Bladder microvascular endothelial cell (primary cell): ENCODE results near the gene CDHR5. TPM values are rescaled to one million over a fixed set of nuclear protein-coding genes. Genes with fewer than 3 reads are reported as not detected.

Experiments
- total RNA-seq: library from RNA; depleted of rRNA; stranded (reverse); fragments of >200 nt; gene quantifications from 2 replicates; pipeline ENCODE4 v1.2.3, GENCODE V29; 2014

Gene CDHR5, protein sequence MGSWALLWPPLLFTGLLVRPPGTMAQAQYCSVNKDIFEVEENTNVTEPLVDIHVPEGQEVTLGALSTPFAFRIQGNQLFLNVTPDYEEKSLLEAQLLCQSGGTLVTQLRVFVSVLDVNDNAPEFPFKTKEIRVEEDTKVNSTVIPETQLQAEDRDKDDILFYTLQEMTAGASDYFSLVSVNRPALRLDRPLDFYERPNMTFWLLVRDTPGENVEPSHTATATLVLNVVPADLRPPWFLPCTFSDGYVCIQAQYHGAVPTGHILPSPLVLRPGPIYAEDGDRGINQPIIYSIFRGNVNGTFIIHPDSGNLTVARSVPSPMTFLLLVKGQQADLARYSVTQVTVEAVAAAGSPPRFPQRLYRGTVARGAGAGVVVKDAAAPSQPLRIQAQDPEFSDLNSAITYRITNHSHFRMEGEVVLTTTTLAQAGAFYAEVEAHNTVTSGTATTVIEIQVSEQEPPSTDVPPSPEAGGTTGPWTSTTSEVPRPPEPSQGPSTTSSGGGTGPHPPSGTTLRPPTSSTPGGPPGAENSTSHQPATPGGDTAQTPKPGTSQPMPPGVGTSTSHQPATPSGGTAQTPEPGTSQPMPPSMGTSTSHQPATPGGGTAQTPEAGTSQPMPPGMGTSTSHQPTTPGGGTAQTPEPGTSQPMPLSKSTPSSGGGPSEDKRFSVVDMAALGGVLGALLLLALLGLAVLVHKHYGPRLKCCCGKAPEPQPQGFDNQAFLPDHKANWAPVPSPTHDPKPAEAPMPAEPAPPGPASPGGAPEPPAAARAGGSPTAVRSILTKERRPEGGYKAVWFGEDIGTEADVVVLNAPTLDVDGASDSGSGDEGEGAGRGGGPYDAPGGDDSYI
- total RNA-seq, result not detected in 2 replicates

DNA sequence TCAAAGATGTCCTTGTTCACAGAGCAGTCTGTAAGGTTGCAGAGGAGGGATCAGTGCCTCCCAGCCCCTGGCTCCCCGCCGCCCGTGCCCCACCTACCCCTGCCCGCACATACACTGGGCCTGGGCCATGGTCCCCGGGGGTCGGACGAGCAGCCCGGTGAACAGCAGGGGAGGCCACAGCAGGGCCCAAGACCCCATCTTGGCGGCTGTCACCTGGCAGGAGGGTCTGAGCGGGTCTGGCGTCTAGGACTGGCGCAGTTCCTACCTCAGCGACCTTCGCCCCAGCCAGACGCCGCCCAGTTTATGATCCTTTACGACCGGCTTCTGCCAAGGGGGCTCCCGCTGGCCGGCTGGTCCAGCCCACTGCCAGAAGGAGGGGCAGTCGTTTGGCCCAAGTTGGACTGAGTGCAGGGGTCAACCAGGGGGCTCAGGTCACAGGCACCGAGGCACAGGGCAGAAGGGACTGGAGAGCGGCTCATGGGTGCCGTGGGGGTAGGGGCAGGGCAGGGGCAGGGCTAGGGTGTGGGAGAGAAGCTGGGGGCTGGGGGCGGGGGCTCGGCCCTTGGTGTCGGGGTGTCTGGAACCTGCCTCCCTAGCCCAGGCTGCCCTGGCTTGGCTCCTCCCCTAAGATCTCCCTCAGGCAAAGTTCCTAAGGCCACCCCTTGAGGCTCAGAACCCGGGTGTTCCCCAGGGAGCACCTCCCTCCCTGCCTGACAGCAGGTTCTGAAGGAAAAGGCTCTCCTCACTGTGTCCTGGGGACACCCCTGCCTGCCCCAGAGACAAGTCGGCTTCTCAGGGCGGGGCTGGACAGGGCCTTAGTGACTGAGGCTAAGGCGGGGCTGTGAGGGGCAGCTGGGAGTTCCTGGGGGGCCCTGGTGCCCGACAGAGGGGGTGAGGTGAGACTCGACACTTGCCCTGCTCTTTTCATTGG is at the start of gene CDHR5:
Gene CDHR5, minus strand, starts transcription at position 251 of the 931 bp plus-strand sequence. Its CDS starts 53 bp downstream, at position 198.

DNA sequence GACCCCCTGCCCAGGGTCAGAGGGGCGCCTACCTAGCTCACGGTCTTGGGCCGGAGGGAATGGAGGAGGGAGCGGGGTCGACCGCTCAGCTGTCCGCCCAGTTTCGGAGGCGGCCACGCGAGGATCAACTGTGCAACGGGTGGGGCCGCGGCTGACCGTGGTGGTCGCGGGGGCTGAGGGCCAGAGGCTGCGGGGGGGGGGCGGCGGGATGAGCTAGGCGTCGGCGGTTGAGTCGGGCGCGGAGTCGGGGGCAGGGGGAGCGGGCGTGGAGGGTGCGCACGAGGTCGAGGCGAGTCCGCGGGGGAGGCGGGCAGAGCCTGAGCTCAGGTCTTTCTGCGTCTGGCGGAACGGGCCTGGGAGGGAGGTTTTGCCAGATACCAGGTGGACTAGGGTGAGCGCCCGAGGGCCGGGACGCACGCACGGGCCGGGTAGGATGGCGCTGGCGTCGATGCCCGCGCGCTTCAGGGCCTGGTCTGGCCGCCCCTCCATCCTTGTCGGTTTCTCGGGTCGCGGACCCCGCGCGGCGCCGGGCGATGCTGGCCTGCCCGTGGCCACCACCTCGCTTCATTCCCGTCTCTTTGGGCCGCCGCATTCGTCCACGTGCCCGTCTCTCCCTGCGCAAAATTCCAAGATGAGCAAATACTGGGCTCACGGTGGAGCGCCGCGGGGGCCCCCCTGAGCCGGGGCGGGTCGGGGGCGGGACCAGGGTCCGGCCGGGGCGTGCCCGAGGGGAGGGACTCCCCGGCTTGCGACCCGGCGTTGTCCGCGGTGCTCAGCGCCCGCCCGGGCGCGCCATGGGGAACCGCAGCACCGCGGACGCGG is 12.0 kb upstream of the CDHR5 start, which contains the start of gene DRD4:
Gene DRD4, plus strand, starts transcription at position 759 of the 822 bp plus-strand sequence. Its CDS starts 36 bp downstream, at position 795.

DNA sequence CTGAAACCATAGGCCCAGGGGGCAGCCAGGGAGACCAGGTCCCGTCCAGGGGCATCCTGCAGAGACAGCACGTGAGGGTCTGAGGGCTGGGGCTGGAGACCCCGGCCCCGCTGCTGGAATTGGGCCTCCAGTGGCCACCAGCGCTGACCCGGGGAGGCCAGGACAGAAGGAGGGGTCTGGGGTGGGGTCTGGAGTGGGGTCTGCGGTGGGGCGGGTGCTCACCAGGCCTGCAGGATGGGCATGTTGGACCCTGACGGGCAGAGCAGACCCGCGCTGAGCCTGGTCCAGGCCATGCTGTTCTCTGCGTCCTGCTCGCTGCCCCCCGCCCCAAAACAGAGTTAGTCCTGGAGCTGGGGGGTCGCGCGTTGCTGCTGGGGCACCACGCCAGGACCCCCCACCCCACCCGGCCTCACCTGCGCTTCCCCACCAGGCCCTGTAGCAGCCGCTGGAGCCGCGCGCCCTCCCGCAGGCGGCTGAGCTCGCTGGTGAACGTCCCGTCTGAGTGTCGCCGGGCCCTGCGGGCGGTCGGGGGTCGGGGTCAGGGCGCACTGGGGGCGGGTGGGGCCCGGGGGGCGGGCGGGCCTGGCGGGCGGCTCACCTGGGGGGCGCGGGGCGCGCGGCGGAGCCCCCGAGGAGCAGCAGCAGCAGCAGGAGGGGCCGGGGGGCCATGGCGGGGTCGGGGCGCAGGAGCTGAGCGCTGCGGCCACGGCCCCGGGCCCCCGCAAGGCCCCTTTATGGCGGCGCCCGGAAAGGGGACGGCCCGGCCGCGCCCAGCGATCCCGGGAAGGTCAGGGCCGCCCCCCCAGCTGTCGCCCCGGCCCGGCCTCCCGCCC is 1.9 kb upstream of the CDHR5 start, which contains the start of gene SCT:
Gene SCT, minus strand, starts transcription at position 707 of the 833 bp plus-strand sequence. Its CDS starts 38 bp downstream, at position 669.

DNA sequence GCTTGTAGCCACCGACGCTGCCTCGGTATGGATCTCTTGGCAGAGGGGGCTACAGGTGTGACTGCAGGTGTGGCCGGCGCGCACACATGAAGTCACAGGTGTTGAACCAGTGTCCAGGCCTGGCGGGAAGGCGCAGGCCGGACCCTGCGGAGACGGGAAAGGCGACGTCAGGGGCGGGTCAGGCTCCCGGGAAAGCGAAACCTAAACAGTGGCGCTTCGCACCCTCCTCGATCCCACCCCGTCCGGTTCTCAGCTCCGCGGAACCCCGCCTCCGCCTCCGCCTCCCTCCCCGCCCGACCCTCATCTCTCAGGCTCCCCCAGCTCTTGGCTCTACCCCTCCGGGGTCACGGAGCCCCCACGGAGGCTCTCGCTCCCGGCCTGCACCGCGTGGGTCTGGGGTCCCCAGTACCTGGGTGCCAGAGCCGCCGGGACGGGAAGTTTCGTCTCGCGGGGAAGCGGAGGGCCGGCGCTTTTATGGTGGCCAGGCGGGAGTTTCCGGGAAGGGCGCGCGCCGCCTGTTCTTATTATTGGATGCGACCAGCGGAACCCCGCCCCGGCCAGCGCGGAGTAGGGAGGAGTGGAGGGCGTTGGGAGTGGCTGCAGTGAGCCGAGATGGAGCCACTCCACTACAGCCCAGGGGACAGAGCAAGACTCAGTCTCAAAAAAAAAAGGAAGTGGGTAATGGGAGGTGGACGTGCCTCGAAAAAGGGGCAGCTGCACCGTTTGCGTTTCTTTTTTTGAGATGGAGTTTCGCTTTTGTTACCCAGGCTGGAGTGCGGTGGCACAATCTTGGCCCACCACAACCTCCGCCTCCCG is 9.0 kb downstream of the CDHR5 start, which contains the start of gene IRF7:
Gene IRF7, minus strand, starts transcription at position 447 of the 816 bp plus-strand sequence. CDS start 586 bp downstream, outside the sequence.

DNA sequence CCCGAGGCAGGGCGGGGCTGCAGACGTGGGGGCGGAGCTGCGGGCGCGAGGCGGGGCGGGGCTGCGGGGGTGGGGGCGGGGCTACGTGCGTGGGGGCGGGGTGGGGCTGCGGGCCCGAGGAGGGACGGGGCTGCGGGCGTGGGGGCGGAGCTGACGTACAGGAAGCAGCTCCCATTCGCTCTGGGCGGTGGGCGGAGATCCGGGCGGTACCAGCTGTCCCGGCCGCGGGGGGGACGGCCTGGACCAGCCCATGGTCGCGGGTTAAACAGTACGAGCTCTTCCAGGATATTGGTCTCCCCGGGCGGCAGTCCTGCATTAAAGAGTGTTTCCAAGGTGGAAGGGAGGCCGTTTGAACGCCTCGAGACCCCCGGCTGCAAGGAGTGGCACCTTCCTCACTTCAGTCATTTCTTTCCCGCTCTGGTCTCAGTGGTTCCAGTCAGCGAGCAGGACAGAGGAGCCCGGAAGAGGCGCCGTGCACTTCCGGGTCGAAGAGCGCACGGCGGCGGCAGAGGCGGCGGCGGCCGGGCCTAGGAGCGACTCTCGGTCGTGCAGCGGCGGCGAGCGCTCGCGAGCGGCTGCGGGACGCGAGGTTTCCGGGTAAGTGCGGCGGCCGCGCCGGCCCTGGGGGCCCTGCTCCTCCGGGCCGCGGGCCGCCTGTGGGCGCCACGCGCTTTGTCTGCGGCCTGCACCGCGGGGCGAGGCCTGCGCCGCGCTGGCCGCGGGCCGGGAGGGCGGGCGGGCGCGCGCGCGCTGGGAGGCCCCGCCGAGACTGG is 48.6 kb downstream of the CDHR5 start, which contains the start of gene PHRF1:
Gene PHRF1, plus strand, starts transcription at position 475 of the 773 bp plus-strand sequence. CDS start 5,043 bp downstream, outside the sequence.

Other genes with a start within 250 kb of the CDHR5 start
- gene PKP3, start 230.7 kb downstream of the CDHR5 start, total RNA-seq, result 0.06 and 0.16 TPM in 2 replicates
- 32.1 and 42.6 TPM in 2 replicates for gene SIGIRR, start 210.0 kb downstream of the CDHR5 start, total RNA-seq
- 0.32 and 5.7 TPM in 2 replicates for gene ANO9, start 182.9 kb downstream of the CDHR5 start, total RNA-seq
- gene PTDSS2, start 174.7 kb downstream of the CDHR5 start, total RNA-seq, result 22.2 and 37.3 TPM in 2 replicates
- 206 and 271 TPM in 2 replicates for gene RNH1, start 117.7 kb downstream of the CDHR5 start, total RNA-seq
- gene HRAS, start 89.4 kb downstream of the CDHR5 start, total RNA-seq, result 65.3 and 82.4 TPM in 2 replicates
- 0.32 and 1.2 TPM in 2 replicates for gene LRRC56, start 87.4 kb downstream of the CDHR5 start, total RNA-seq
- 1.2 and 1.8 TPM in 2 replicates for gene LMNTD2, start 64.2 kb downstream of the CDHR5 start, total RNA-seq
- gene RASSF7, start 64.0 kb downstream of the CDHR5 start, total RNA-seq, result 16.4 and 16.5 TPM in 2 replicates
- gene PHRF1, start 48.5 kb downstream of the CDHR5 start, total RNA-seq, result 19.9 and 33.0 TPM in 2 replicates
- 13.1 and 17.6 TPM in 2 replicates for gene IRF7, start 9.0 kb downstream of the CDHR5 start, total RNA-seq
- not detected in 2 replicates for gene SCT, start 2.2 kb upstream of the CDHR5 start, total RNA-seq
- not detected in 2 replicates for gene DRD4, start 12.3 kb upstream of the CDHR5 start, total RNA-seq
- gene DEAF1, start 70.3 kb upstream of the CDHR5 start, total RNA-seq, result 26.9 and 27.6 TPM in 2 replicates
- gene TMEM80, start 70.9 kb upstream of the CDHR5 start, total RNA-seq, result 6.5 and 6.9 TPM in 2 replicates
- gene EPS8L2, start 81.3 kb upstream of the CDHR5 start, total RNA-seq, result 3.4 and 5.0 TPM in 2 replicates
- gene TALDO1, start 122.5 kb upstream of the CDHR5 start, total RNA-seq, result 112 and 136 TPM in 2 replicates
- 20.7 and 24.2 TPM in 2 replicates for gene GATD1, start 152.5 kb upstream of the CDHR5 start, total RNA-seq
- gene CEND1, start 165.1 kb upstream of the CDHR5 start, total RNA-seq, result not detected in 2 replicates
- 6.3 and 11.2 TPM in 2 replicates for gene SLC25A22, start 173.3 kb upstream of the CDHR5 start, total RNA-seq
- 5.7 and 9.0 TPM in 2 replicates for gene PIDD1, start 180.3 kb upstream of the CDHR5 start, total RNA-seq
- gene RPLP2, start 185.0 kb upstream of the CDHR5 start, total RNA-seq, result 246 and 250 TPM in 2 replicates
- 19.8 and 44.4 TPM in 2 replicates for gene PNPLA2, start 194.0 kb upstream of the CDHR5 start, total RNA-seq
- gene CRACR2B, start 203.0 kb upstream of the CDHR5 start, total RNA-seq, result 11.1 and 12.3 TPM in 2 replicates
- gene CD151, start 208.0 kb upstream of the CDHR5 start, total RNA-seq, result 375 and 945 TPM in 2 replicates
- 154 and 265 TPM in 2 replicates for gene POLR2L, start 217.6 kb upstream of the CDHR5 start, total RNA-seq
- gene TSPAN4, start 217.9 kb upstream of the CDHR5 start, total RNA-seq, result 131 and 142 TPM in 2 replicates